T-cell (primary cell): ENCODE results near the gene KIF22. TPM values are rescaled to one million over a fixed set of nuclear protein-coding genes. Genes with fewer than 3 reads are reported as not detected.
A peak's percentile ranks its signal among the peaks of the same experiment; 100 is the strongest.

ENCODE experiments used
- ATAC-seq, 4 experiments: fragments of 200-7000 bp in 3 of 4; fragments of 150-1000 bp in 1 of 4; cut with Tn5 transposase; replicated peaks in 1 of 4; 1 replicate in 3 of 4; 2 replicates in 1 of 4; pipeline ENCODE4 v1.10.0; 2021; ENCODE audit warnings: moderate library complexity in 3 of 4, mild to moderate bottlenecking in 2 of 4, moderate number of reproducible peaks in 1 of 4
- CTCF ChIA-PET, 2 donors: fragments of 300-600 bp; sonication (Branson Sonifier 250); formaldehyde crosslinking; loops; one replicate each; lab custom pipeline; 2022; ENCODE audit warnings: antibody characterized with exemption in 2 of 2; lab: Charles Lee
- POLR2A ChIA-PET, 2 donors: fragments of 300-600 bp; sonication (Branson Sonifier 250); formaldehyde crosslinking; loops; one replicate each; lab custom pipeline; 2022; ENCODE audit warnings: antibody characterized with exemption in 2 of 2; lab: Charles Lee
- DNase-seq, 35 experiments: peaks; one replicate each; pipeline versions ENCODE4 v3.0.0 to v3.0.0-alpha.2; 2013 to 2023
- H3K27ac ChIP-seq: one replicate; pipeline ENCODE4 v1.5.1; 2013; ENCODE audit warnings: low read length
- H3K27me3 ChIP-seq, 2 experiments: replicated peaks in 1 of 2; 1 replicate in 1 of 2; 2 replicates in 1 of 2; pipeline versions ENCODE4 v1.6.1 to v1.7.0; 2013; ENCODE audit warnings: low read length in 1 of 2, mixed read lengths in 1 of 2; ENCODE audit not compliant: control insufficient read depth in 2 of 2, insufficient read depth in 2 of 2; ENCODE audit errors: extremely low read depth in 1 of 2
- H3K36me3 ChIP-seq, 2 donors: 1 replicate in 1 of 2; 2 replicates in 1 of 2; pipeline versions ENCODE4 v1.6.1 to v1.7.0; 2013; ENCODE audit warnings: low read length in 1 of 2; ENCODE audit not compliant: control insufficient read depth in 2 of 2, insufficient read depth in 1 of 2; ENCODE audit errors: extremely low read depth in 1 of 2
- H3K4me1 ChIP-seq, 2 experiments: 1 replicate in 1 of 2; 2 replicates in 1 of 2; pipeline versions ENCODE4 v1.6.1 to v1.7.0; 2013; ENCODE audit warnings: low read length in 2 of 2, mixed read lengths in 1 of 2; ENCODE audit not compliant: insufficient read depth in 2 of 2, control insufficient read depth in 1 of 2; ENCODE audit errors: extremely low read depth in 1 of 2
- H3K4me3 ChIP-seq, 2 donors: 1 replicate in 1 of 2; 2 replicates in 1 of 2; pipeline versions ENCODE4 v1.5.1 to v1.7.0; 2013; ENCODE audit warnings: mild to moderate bottlenecking in 2 of 2, low read length in 1 of 2, moderate library complexity in 1 of 2; ENCODE audit not compliant: control insufficient read depth in 1 of 2; ENCODE audit errors: extremely low read depth in 1 of 2
- H3K9me3 ChIP-seq: 2 replicates; pipeline ENCODE4 v1.7.0; 2013
- H3K27ac Mint-ChIP-seq, 2 donors: one replicate each; pipeline ENCODE4 v1.8.0; 2020 to 2021; ENCODE audit warnings: mild to moderate bottlenecking in 2 of 2, mixed read lengths in 2 of 2
- H3K27me3 Mint-ChIP-seq, 2 donors: one replicate each; pipeline ENCODE4 v1.8.0; 2021 to 2022; ENCODE audit warnings: mixed read lengths in 2 of 2
- H3K36me3 Mint-ChIP-seq: one replicate; pipeline ENCODE4 v1.8.0; 2021; ENCODE audit warnings: mixed read lengths
- H3K4me1 Mint-ChIP-seq, 3 donors: one replicate each; pipeline ENCODE4 v1.8.0; 2020 to 2022; ENCODE audit warnings: mixed read lengths in 3 of 3, mild to moderate bottlenecking in 1 of 3
- H3K4me3 Mint-ChIP-seq, 3 donors: one replicate each; pipeline ENCODE4 v1.8.0; 2020 to 2022; ENCODE audit warnings: mild to moderate bottlenecking in 3 of 3, mixed read lengths in 3 of 3, moderate library complexity in 3 of 3
- H3K9me3 Mint-ChIP-seq, 3 donors: one replicate each; pipeline ENCODE4 v1.8.0; 2020 to 2022; ENCODE audit warnings: mixed read lengths in 3 of 3
- WGBS: methylation state at CpG from one replicate; pipeline ENCODE4 v1.1.5; 2013; ENCODE audit warnings: missing lambda C conversion rate; ENCODE audit not compliant: insufficient coverage; 5-methylcytosine and 5-hydroxymethylcytosine counted together
- total RNA-seq, 35 experiments: library from RNA in 6 of 35; stranded (reverse) in 6 of 35; fragments of 120-200 nt in 1 of 35; gene quantifications; one replicate each; pipeline versions ENCODE4 v1.2.1 to v1.2.4 and lab custom pipeline; 2013 to 2026

The KIF22 gene
- total RNA-seq, 5 donors from 2014 or later (not counting 1 experiment from before 2014, with no cell fraction given), result 84.1 to 95.2 (median 84.9) TPM

DNA sequence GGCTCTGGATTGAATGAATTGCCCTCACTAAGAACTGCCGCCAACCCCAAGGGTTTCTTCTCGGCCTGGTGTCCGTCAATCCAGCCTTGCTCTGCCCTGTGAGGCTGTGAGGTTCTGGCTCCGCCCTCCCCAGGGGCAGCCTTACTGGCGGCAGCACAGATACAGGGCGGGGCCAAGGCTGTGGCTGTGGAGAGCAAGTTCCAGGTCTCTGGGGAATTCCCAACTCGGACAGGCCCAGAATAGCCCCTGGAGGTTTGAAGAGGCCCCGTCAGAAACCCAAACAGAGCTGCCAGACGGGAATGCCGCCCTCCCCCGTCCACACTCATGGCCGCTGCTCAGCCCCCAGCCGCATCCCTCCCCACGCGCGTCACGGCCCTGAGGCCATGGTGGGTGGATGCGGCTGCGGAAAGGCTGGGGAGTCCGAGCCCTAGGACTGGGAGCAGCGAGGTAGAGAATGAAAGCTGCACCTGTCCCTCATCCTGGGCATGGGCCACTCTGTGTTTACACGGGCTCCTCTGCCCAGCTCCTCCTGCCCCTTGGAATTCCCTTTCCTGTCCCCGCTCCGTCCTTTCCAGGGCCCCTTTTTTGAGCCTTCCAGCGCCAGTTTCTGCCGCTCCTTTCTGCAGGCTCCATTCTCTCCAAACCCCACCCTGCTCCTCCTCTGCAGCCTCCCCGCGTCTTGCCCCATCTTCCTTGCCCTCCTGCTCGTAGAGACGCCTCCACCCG, 20.8 kb downstream of the KIF22 start:
- under 1% methylated on average over 20 of the region's 31 CpGs for WGBS
- H3K4me1 Mint-ChIP-seq, result peaks cover 54 to 75% (median 60%) of the 10 kb centered on the region in 3 donors
- POLR2A ChIA-PET, result interaction anchor here in 1 of 2 donors (0.6 kb wide), 2 partner anchors 24 to 67 kb away, joined by 3 to 14 read pairs; no protein-coding TSS in a partner anchor

DNA sequence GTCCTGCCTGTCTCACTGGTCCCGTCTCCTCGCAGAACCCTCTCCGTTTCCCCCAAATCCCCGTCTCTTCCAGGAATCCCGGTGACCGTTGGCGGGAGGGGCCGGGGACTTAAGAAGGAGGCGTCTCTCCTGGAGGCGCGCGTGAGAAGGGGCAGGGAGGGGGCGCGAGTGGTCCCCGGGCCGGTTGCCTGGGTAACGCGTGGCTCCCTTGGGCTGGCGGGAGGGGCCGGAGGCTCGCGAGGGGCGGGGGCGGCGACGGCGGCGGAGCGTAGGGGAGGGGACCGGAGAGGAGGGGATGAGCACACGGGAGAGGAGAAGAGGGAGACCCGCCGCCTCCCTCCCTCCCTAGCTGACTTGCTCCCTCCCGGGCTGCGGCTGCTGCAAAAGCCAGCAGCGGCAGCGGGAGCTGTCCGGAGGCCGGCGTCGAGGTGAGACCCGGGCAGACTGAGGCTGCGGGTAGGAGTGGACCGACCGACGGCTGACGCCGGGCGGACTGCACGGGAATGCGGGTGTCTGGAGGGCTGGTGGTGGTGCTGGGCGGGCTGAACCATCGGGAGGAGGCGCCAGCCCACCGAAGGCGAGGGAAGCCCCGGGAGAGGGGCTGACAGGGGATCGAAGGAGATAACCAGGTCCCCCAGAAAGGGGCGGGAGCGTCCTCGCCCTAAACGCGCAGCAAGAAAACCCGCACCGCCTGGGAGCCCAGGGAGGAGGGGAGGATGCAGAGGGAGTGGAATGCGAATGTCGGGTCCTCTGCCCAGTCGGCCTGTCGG, 21.5 kb downstream of the KIF22 start, which contains the start of gene PRRT2:
Gene PRRT2 (plus strand): TSS at position 298 of the 770 bp plus-strand sequence. CDS start 862 bp downstream, outside the sequence.
- Mint-ChIP-seq H3K36me3 (peaks cover 14% of the 10 kb centered on the region), H3K4me1 (peaks cover 59 to 80% (median 63%) of the 10 kb centered on the region in 3 donors), H3K4me3 (peak within 1 kb of the TSS; percentile 81 to 90 (median 82)), H3K9me3 (no peaks in the 10 kb centered on the region), H3K27ac (peak within 1 kb of the TSS; percentile 87 to 94), H3K27me3 (peaks cover 0 to 2% of the 10 kb centered on the region in 2 donors)
- ATAC-seq (no peak), DNase-seq (peak in 6 of 35 experiments; percentile 18 to 62 (median 36))
- Histone ChIP-seq H3K27me3 (peaks cover 0 to 16% of the 10 kb centered on the region in 2 experiments), H3K27ac (peak within 1 kb of the TSS; percentile 66), H3K4me1 (peaks cover 34 to 81% of the 10 kb centered on the region in 2 experiments), H3K4me3 (peak within 1 kb of the TSS; percentile 69 to 72), H3K9me3 (no peaks in the 10 kb centered on the region), H3K36me3 (peaks cover 0 to 19% of the 10 kb centered on the region in 2 donors)
- ChIA-PET CTCF (interaction anchor here in 1 of 2 donors (0.5 kb wide), 1 partner anchor 637 kb away, joined by 3 read pairs; no protein-coding TSS in a partner anchor), POLR2A (no interaction called here)
- WGBS, result 15% methylated on average over 37 of the region's 69 CpGs

More for the DNA sequence above, 20.8 kb downstream of the KIF22 start:
- peaks cover 14% of the 10 kb centered on the region for H3K36me3 Mint-ChIP-seq
- peak in 24 of 35 experiments; percentile 33 to 78 (median 52) for DNase-seq
- no peaks in the 10 kb centered on the region for H3K9me3 ChIP-seq
- peak overlapping the region; percentile 66 for H3K27ac ChIP-seq
- peak overlapping the region; percentile 69 to 72 for H3K4me3 ChIP-seq
- no peaks in the 10 kb centered on the region for H3K9me3 Mint-ChIP-seq
- peaks cover 0 to 19% of the 10 kb centered on the region in 2 donors for H3K36me3 ChIP-seq
- peak overlapping the region; percentile 81 to 90 (median 82) for H3K4me3 Mint-ChIP-seq
- peaks cover 0 to 2% of the 10 kb centered on the region in 2 donors for H3K27me3 Mint-ChIP-seq
- peaks cover 0 to 16% of the 10 kb centered on the region in 2 experiments for H3K27me3 ChIP-seq
- ATAC-seq, result peak; percentile 9 to 22 (median 16)
- CTCF ChIA-PET, result interaction anchor here (0.5 to 0.7 kb wide), 2 partner anchors 37 to 638 kb away, joined by 3 read pairs; no protein-coding TSS in a partner anchor
- H3K4me1 ChIP-seq, result peaks cover 34 to 75% of the 10 kb centered on the region in 2 experiments
- H3K27ac Mint-ChIP-seq, result peak overlapping the region; percentile 87 to 94

DNA sequence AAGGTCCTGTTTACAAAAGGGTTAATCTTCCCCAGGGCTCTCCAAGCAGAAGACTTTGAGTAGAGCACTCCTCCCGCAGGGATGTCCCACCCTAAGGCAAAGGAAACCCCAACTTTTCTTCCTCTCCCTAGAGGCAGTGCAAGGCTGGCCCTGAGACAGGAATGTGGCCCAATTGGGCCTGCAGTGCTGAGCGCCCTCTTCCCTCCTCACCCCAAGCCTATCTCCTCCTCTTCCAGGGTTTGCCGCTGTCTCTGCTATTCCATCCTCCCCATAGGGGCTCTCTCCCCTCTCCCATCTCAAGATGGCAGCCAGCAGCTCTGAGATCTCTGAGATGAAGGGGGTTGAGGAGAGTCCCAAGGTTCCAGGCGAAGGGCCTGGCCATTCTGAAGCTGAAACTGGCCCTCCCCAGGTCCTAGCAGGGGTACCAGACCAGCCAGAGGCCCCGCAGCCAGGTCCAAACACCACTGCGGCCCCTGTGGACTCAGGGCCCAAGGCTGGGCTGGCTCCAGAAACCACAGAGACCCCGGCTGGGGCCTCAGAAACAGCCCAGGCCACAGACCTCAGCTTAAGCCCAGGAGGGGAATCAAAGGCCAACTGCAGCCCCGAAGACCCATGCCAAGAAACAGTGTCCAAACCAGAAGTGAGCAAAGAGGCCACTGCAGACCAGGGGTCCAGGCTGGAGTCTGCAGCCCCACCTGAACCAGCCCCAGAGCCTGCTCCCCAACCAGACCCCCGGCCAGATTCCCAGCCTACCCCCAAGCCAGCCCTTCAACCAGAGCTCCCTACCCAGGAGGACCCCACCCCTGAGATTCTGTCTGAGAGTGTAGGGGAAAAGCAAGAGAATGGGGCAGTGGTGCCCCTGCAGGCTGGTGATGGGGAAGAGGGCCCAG, 22.4 kb downstream of the KIF22 start:
- Mint-ChIP-seq H3K27me3 (peaks cover 0 to 2% of the 10 kb centered on the region in 2 donors), H3K9me3 (no peaks in the 10 kb centered on the region), H3K36me3 (peaks cover 14% of the 10 kb centered on the region), H3K27ac (peak overlapping the region; percentile 55 to 71), H3K4me1 (peaks cover 62 to 79% (median 64%) of the 10 kb centered on the region in 3 donors), H3K4me3 (peak overlapping the region; percentile 81 to 90 (median 82))
- Histone ChIP-seq H3K4me3 (no peak overlapping the region), H3K4me1 (peaks cover 34 to 82% of the 10 kb centered on the region in 2 experiments), H3K27ac (no peak overlapping the region), H3K9me3 (no peaks in the 10 kb centered on the region), H3K27me3 (peaks cover 0 to 16% of the 10 kb centered on the region in 2 experiments), H3K36me3 (peaks cover 0 to 20% of the 10 kb centered on the region in 2 donors)
- ChIA-PET POLR2A (interaction anchor here in 1 of 2 donors (0.6 kb wide), 1 partner anchor 60 kb away, joined by 12 read pairs; no protein-coding TSS in a partner anchor), CTCF (interaction anchor here in 1 of 2 donors (0.7 kb wide), 1 partner anchor 14 kb away, joined by 3 read pairs; no protein-coding TSS in a partner anchor)
- DNase-seq, result no peak
- ATAC-seq, result no peak
- WGBS, result 89% methylated on average over 5 of the region's 9 CpGs

DNA sequence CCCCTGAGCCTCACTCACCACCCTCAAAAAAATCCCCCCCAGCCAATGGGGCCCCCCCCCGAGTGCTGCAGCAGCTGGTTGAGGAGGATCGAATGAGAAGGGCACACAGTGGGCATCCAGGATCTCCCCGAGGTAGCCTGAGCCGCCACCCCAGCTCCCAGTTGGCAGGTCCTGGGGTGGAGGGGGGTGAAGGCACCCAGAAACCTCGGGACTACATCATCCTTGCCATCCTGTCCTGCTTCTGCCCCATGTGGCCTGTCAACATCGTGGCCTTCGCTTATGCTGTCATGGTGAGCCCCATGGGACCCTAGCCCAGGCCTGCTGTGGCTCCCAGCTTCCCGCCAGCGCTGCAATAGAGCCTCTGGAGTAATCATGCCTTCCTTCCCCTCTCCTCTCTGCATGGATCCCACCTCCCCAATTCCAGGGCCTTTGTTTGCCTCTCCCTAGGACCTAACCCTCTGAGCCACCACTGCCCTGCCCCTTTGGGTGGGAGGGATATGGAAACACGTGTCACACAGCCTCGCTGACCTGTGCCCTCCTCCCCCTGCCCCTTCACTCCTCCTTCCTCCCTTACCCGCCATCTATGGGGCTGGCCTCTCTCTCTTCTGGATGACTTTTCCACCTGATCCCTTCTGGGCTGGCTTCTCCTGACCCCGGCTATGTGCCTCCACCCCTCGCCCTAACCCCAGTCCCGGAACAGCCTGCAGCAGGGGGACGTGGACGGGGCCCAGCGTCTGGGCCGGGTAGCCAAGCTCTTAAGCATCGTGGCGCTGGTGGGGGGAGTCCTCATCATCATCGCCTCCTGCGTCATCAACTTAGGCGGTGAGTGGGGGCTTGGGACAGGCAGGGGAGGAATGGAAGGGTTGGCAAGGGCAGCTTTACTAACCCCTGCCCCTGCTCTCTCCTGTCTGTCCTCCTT, 23.4 kb downstream of the KIF22 start:
- Histone ChIP-seq H3K9me3 (no peaks in the 10 kb centered on the region), H3K4me1 (peaks cover 29 to 82% of the 10 kb centered on the region in 2 experiments), H3K36me3 (peaks cover 0 to 25% of the 10 kb centered on the region in 2 donors), H3K4me3 (no peak overlapping the region), H3K27me3 (peaks cover 0 to 16% of the 10 kb centered on the region in 2 experiments), H3K27ac (no peak overlapping the region)
- peaks cover 62 to 79% (median 64%) of the 10 kb centered on the region in 3 donors for H3K4me1 Mint-ChIP-seq
- peak overlapping the region; percentile 24 to 94 (median 28) for H3K4me3 Mint-ChIP-seq
- no peak for ATAC-seq
- 91% methylated on average over 8 of the region's 24 CpGs for WGBS
- ChIA-PET POLR2A (interaction anchor here in 1 of 2 donors (0.6 kb wide), 1 partner anchor 59 kb away, joined by 12 read pairs; no protein-coding TSS in a partner anchor), CTCF (interaction anchor here (0.6 to 0.7 kb wide), 2 partner anchors 13 to 32 kb away, joined by 3 read pairs; no protein-coding TSS in a partner anchor)
- H3K27me3 Mint-ChIP-seq, result peaks cover 0 to 2% of the 10 kb centered on the region in 2 donors
- H3K27ac Mint-ChIP-seq, result peak overlapping the region in 1 of 2 donors; percentile 57
- DNase-seq, result no peak
- H3K36me3 Mint-ChIP-seq, result peaks cover 11% of the 10 kb centered on the region
- no peaks in the 10 kb centered on the region for H3K9me3 Mint-ChIP-seq

GRCh38 chr16:29814592-29814991, 24.0 kb downstream of the KIF22 start:
- ATAC-seq (no peak), DNase-seq (no peak)
- 94% methylated on average over 3 of the region's 5 CpGs for WGBS
- peak overlapping the region in 1 of 2 donors; percentile 38 for H3K4me3 ChIP-seq
- peak overlapping the region; percentile 76 for H3K27ac ChIP-seq
- peaks cover 62 to 81% (median 67%) of the 10 kb centered on the region in 3 donors for H3K4me1 Mint-ChIP-seq
- ChIA-PET POLR2A (no interaction called here), CTCF (interaction anchor here in 1 of 2 donors (0.6 kb wide), 1 partner anchor 9 kb away, joined by 4 read pairs; no protein-coding TSS in a partner anchor)
- H3K27me3 Mint-ChIP-seq, result peaks cover 0 to 2% of the 10 kb centered on the region in 2 donors
- H3K9me3 ChIP-seq, result no peaks in the 10 kb centered on the region
- H3K9me3 Mint-ChIP-seq, result no peaks in the 10 kb centered on the region
- peaks cover 26 to 82% of the 10 kb centered on the region in 2 experiments for H3K4me1 ChIP-seq
- peaks cover 0 to 16% of the 10 kb centered on the region in 2 experiments for H3K27me3 ChIP-seq
- H3K36me3 Mint-ChIP-seq, result peaks cover 14% of the 10 kb centered on the region
- peak overlapping the region; percentile 89 to 94 (median 94) for H3K4me3 Mint-ChIP-seq
- H3K27ac Mint-ChIP-seq, result peak overlapping the region; percentile 96 to 97
- H3K36me3 ChIP-seq, result peaks cover 4 to 24% of the 10 kb centered on the region in 2 donors
